Stomach (tissue), 4 donors: ENCODE measurements around the gene AJM1.
"Not testable (repeated sequence)": the region's sequence is repeated elsewhere in the genome, so short reads cannot be mapped to it uniquely, and the experiment has no call there.

Experiments
- CTCF ChIP-seq, 7 experiments: fragments of 450-650 bp in 4 of 7; fragments of 200-600 bp in 3 of 7; sonication (generic) in 3 of 7; IDR thresholded peaks; one replicate each; pipeline ENCODE4 v1.5.1; 2016 to 2019; ENCODE audit warnings: antibody characterized with exemption in 7 of 7, control low read depth in 2 of 7, mild to moderate bottlenecking in 1 of 7
- EP300 ChIP-seq: sonication (generic); formaldehyde crosslinking; IDR thresholded peaks from one replicate; pipeline ENCODE4 v1.6.1; 2017; ENCODE audit warnings: antibody characterized with exemption
- POLR2A ChIP-seq, 4 donors: fragments of 450-650 bp; IDR thresholded peaks; one replicate each; pipeline ENCODE4 v1.6.1; 2016; ENCODE audit warnings: antibody characterized with exemption in 4 of 4, control low read depth in 2 of 4, mild to moderate bottlenecking in 1 of 4, moderate library complexity in 1 of 4
- POLR2AphosphoS5 ChIP-seq, 3 donors: sonication (generic); formaldehyde crosslinking; IDR thresholded peaks; one replicate each; pipeline ENCODE4 v1.6.1; 2016; ENCODE audit warnings: antibody characterized with exemption in 3 of 3

GRCh38 chr9:136883670-136884069 is 41.4 kb downstream of the AJM1 start:
- TF ChIP-seq EP300; CTCF (IDR thresholded peaks at IDR 0.05); POLR2A (IDR thresholded peaks at IDR 0.05); POLR2AphosphoS5 (IDR thresholded peaks at IDR 0.05): not testable (repeated sequence)
